IPS DF 4.7 (cell line): Measurements from ENCODE around the gene SMAD5.

ENCODE experiments used
- DNase-seq: peaks from one replicate; pipeline ENCODE4 v3.0.0-alpha.2; 2013; ENCODE audit warnings: low spot score; ENCODE audit errors: extremely low read depth

Gene SMAD5

GRCh38 chr5:136114414-136115125, 18.1 kb upstream of the SMAD5 start:
- DNase-seq, result no peak

GRCh38 chr5:136115183-136115865, 17.3 kb upstream of the SMAD5 start:
- no peak for DNase-seq

DNA sequence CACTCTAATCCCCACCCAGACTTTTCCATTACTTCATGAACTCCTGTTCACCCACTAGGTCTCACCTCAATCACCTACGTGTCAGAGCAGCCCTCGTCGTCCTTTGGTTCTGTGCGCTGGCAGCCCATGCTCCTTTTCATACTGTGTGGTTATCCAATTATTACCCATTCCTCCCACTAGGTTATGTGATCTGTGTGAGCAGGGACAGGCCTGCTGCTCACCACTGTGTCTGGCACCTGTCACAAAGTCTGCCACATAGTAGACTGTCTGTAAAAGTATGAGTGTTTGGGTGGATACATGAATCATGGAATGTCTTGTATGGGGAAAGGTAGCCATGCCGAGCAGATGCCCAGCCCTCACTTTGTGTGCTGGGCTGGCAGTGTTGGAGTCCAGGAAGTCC, 12.1 kb upstream of the SMAD5 start:
- DNase-seq, result no peak

- no peak for DNase-seq
Measured at GRCh38 chr5:136123236-136123768, 9.3 kb upstream of the SMAD5 start.

DNA sequence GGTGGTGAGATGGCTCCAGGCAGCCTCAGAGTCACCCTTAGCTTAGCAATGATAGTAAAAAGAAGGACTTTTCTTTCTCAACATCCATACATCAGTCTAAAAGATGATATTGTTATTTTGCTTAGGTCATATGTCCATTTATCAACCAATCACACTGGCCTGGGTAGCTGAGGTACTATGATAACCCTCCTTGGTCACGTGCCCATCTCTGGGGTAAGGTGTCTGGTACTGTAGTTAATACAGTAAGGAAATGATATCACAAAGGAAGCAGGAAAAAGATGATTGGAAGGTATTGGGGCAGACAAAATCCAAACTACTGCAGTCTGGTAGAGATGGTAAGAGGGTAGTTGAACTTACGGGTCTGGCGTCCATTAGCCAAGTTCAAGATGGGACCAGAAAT, 5.1 kb upstream of the SMAD5 start:
- DNase-seq, result no peak

DNA sequence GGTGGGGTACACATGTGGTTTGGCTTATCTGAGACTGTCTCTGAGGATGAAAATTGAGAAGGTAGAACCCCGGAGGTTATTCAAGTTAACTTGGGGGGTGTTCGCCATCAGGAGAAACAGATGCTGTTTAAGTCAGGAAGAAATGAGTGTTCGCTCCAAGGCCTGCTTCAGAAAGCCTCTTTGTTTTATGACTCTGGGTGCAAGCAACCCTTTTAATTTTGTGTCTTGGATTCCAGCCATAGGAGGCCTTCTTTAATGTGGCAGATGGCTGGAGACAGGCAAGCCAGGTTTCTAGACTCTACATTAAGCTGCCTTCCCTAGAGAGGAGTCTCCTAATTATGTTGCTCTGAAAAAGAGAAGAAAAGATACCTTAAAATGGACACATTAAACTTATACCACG, 4.2 kb upstream of the SMAD5 start:
- no peak for DNase-seq

- DNase-seq, result no peak
Measured at GRCh38 chr5:136129445-136129844, 3.2 kb upstream of the SMAD5 start.

- no peak for DNase-seq
Measured at GRCh38 chr5:136130581-136130980, 2.1 kb upstream of the SMAD5 start.

DNA sequence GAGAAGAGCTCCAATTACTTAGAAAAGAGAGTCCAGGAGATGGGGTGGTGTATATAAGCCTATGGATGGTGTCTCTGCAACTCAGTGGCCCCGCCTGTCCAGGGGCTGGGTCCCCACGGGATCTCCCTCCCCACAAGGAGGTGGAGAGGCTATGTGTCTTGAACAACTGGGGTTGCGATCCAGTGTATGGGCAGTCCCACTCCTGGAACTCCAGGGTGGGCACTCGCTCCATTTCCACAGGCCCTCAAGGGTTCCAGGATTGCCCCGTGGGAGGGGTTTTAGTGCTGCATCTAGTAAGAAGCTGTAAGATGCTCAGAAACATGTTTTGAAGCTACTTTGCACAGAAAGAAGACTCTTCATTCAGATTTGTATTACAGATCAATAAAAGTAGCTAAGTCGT, 558 bp upstream of the SMAD5 start:
- no peak for DNase-seq

- DNase-seq, result no peak
Measured at GRCh38 chr5:136133222-136133921, 727 bp downstream of the SMAD5 start.

DNA sequence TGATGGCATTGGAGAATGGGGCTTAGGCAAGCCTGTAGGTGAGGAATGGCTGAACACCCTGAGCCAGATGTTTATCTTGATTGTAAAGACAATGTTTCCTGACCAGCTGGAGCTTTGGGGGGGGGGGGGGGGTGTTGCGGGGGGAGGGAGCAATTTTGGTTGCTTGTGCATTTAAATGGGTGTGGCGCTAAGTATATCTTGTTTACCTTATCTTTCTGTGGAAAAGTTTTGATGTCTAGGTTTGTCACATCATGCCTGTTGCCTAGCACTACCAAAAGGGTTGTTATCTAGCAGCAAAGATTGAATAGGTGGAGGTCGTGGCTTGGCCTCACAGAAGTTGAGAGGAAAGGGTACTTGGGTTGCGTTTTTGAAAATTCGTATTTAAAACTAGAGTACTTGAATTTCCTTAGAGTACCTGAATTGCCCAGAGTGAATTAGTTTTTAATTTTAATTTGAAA, 1.3 kb downstream of the SMAD5 start:
- DNase-seq, result no peak

DNA sequence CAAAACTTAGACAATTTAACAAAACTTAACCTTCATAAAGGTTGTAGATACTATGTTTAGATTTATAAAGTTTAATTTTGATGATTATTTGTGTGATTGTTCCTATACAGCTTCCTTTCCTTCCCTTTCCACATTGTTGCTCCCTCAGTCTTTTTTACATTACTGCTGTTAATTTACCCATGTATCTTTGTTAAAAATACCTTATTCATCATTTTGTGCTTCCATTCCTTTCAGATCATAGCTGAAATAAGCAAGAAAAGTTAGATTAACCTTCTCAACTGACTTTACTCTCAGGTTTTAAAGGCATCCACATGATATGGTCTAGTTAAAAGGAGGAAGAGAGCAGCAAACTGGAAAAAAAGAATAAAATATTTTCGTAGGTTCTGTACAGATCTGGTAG, 2.0 kb downstream of the SMAD5 start:
- no peak for DNase-seq

- no peak for DNase-seq
Measured at GRCh38 chr5:136135536-136135935, 2.9 kb downstream of the SMAD5 start.

DNA sequence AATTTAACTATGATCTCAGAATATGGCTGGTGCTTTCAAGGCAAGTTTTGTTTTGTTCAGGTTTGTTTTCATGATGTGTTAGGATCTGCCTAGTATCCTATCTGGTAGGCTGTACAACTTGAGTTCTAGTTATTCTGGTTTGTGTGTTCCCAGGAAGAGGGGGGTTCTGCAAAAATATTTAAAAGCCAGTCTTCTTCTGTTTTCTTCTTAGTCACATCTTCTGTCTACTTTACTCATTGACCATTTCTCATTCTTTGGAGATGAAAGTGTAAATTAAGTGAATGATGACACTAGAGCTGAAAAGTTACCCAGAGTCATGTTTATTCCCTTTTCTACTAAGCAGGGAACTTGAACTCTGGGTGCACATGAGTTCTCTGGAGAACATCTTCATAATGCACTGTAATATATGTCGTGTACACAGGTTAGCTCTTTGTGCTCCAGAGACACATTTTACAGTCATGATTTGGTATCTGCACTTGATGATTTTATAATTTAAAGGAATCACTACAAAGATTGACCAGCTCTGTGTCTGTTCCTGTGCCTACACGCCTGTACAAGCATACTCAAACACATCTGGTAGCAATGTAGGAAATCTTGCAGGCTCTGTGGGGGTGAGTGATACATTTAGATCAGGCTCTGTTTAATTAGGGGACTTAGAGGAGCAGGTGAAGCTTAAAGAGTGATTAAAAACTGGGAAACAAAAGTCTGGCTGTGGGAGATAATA, 5.0 kb downstream of the SMAD5 start:
- DNase-seq, result no peak

- DNase-seq, result no peak
Measured at GRCh38 chr5:136141561-136141960, 8.9 kb downstream of the SMAD5 start.

- DNase-seq, result no peak
Measured at GRCh38 chr5:136143312-136143711, 10.7 kb downstream of the SMAD5 start.

DNA sequence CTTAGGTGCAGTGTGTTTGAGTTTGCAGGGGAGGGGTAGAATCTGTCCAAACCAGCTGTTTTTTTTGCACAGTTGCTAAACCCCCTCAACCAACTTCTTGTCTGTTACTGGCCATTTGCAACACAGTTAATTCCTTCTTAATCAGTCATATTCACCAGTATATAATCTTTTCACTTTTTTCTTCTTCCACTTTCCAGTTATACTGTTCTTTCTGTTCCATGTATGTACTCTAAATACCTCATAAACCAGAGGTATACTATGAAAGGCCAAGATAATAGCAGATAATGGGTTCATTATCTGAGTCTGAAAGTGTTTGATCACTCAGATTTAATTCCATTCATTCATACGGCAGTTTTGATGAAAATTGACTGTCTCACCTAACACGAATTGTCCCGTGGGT, 11.1 kb downstream of the SMAD5 start:
- DNase-seq, result no peak

- no peak for DNase-seq
Measured at GRCh38 chr5:136145030-136145429, 12.4 kb downstream of the SMAD5 start.

DNA sequence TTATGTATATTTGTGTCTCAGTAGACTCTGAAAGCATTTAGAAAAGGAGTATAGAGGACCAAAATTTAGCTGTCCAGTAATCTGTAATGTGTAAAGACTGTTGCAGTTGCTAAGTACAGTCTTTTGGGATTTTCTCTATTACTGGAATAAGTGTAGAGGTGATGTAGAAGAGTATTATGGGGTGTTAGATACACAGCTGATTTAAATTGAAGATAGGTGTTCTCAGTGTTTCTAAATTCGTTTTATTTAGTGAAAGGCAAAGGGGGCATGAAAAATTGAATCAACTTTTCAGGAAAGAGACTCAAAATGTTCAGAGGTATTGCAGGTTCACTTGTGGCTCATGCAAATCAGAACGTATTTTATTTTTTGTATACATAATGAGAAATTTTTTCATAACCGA, 13.6 kb downstream of the SMAD5 start:
- DNase-seq, result no peak

DNA sequence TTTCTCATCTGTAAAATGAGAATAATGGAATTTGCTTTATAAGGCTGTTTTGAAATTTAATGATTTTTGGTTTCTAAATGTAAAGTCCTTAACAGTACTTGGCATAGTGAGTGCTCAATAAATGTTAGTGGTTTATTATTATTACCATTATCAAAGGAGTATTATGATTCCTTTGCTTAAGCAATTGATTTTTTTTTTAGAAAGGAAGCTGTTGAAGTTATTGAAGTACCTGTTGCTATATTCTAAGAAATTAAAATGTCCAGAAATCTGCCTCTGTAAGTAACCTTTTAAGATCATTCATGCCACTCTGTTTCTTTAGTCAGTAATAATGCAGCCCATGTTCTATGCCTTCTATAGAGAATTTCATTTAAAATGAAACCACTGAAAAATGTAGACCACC, 15.0 kb downstream of the SMAD5 start:
- no peak for DNase-seq

DNA sequence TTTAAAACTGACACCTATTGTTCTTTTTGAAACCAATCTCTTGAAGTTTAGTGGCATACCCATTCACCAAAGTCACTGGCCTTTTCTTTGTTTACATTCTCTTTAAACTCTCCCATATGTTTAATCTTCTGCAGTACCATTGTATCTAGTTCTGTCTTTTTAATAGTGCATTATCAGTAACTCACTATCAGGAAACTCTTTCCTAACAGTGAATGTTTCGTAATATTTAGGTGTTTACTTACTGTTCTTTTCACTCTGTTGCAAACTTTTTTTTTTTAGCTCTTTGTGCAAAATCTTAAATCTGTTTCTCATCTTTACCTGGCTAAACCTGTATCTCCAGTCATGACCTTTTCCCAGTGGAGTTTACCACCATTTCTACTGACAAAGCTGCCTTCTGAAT, 17.2 kb downstream of the SMAD5 start:
- no peak for DNase-seq
